CD4-positive, alpha-beta T cell treated with Interleukin-15 for 1 hour (primary cell): ENCODE results near the gene CNKSR1.

Experiments
- DNase-seq: peaks from one replicate; pipeline ENCODE4 v3.0.0-alpha.2; 2020

The CNKSR1 gene

GRCh38 chr1:26184883-26185282 lies 7.6 kb downstream of the CNKSR1 start:
- no peak for DNase-seq

GRCh38 chr1:26187882-26188281 lies 10.6 kb downstream of the CNKSR1 start:
- no peak for DNase-seq

- DNase-seq = no peak
Observed at GRCh38 chr1:26188477-26188876, 11.2 kb downstream of the CNKSR1 start.

GRCh38 chr1:26189331-26189730 lies 12.0 kb downstream of the CNKSR1 start:
- DNase-seq = no peak

GRCh38 chr1:26189751-26190275 lies 12.5 kb downstream of the CNKSR1 start:
- no peak for DNase-seq

GRCh38 chr1:26190373-26190987 lies 13.2 kb downstream of the CNKSR1 start, which contains the start of gene CATSPER4:
TSS of gene CATSPER4 (plus strand) at chr1:26190602. CDS start at chr1:26190628, 26 bp downstream.
- DNase-seq = no peak

- DNase-seq = no peak
Observed at GRCh38 chr1:26191739-26192138, 14.4 kb downstream of the CNKSR1 start.

GRCh38 chr1:26195805-26196204 lies 18.5 kb downstream of the CNKSR1 start:
- DNase-seq = no peak

- no peak for DNase-seq
Observed at GRCh38 chr1:26197301-26197700, 20.0 kb downstream of the CNKSR1 start.

GRCh38 chr1:26197813-26198212 lies 20.5 kb downstream of the CNKSR1 start:
- DNase-seq = no peak

- DNase-seq = no peak
Observed at GRCh38 chr1:26200413-26200812, 23.1 kb downstream of the CNKSR1 start.

- DNase-seq = no peak
Observed at GRCh38 chr1:26203642-26204318, 26.5 kb downstream of the CNKSR1 start.

GRCh38 chr1:26210147-26210870 lies 33.0 kb downstream of the CNKSR1 start:
- no peak for DNase-seq

- no peak for DNase-seq
Observed at GRCh38 chr1:26212726-26213125, 35.4 kb downstream of the CNKSR1 start.

- DNase-seq = no peak
Observed at GRCh38 chr1:26213335-26213905, 36.1 kb downstream of the CNKSR1 start.

GRCh38 chr1:26215246-26215645 lies 38.0 kb downstream of the CNKSR1 start:
- DNase-seq = no peak

GRCh38 chr1:26218906-26219494 lies 41.7 kb downstream of the CNKSR1 start:
- DNase-seq = no peak

- DNase-seq = no peak
Observed at GRCh38 chr1:26220199-26220912, 43.1 kb downstream of the CNKSR1 start.

- no peak for DNase-seq
Observed at GRCh38 chr1:26221094-26221493, 43.8 kb downstream of the CNKSR1 start.

- no peak for DNase-seq
Observed at GRCh38 chr1:26224606-26225005, 47.3 kb downstream of the CNKSR1 start.

GRCh38 chr1:26225033-26225831 lies 47.9 kb downstream of the CNKSR1 start:
- DNase-seq = peak; percentile 57
